OCI-LY7 (cell line): ENCODE data around the gene GIPC1. TPM values are rescaled to one million over a fixed set of nuclear protein-coding genes. Genes with fewer than 3 reads are reported as not detected.

ENCODE experiments used
- BruUV-seq: library from RNA; stranded (reverse); fragments of 400-500 nt; replicated peaks from 2 replicates; lab custom pipeline; 2021; lab: Mats Ljungman, UMichigan
- CTCF ChIA-PET: fragments of 300-600 bp; sonication (Branson Sonifier 250); formaldehyde crosslinking; loops from one replicate; lab custom pipeline; 2022; ENCODE audit warnings: antibody characterized with exemption; ENCODE audit not compliant: unreplicated experiment; lab: Charles Lee
- POLR2A ChIA-PET: fragments of 300-600 bp; sonication (Branson Sonifier 250); formaldehyde crosslinking; loops from one replicate; lab custom pipeline; 2022; ENCODE audit warnings: antibody characterized with exemption; lab: Charles Lee
- DNase-seq: peaks from one replicate; pipeline ENCODE4 v3.0.0-alpha.2; 2015; ENCODE audit warnings: low spot score
- H2AFZ ChIP-seq: fragments of 200-600 bp; sonication (generic), shearing (Covaris generic); 2 replicates; pipeline ENCODE4 v1.6.1; 2014; ENCODE audit warnings: mild to moderate bottlenecking, antibody characterized with exemption, low read length, moderate library complexity
- H3K27ac ChIP-seq: fragments of 200-600 bp; sonication (generic); 2 replicates; pipeline ENCODE4 v1.5.1; 2014; ENCODE audit warnings: mixed run types, low read depth, mild to moderate bottlenecking, moderate library complexity, low read length, inconsistent platforms; ENCODE audit not compliant: poor library complexity, severe bottlenecking
- H3K36me3 ChIP-seq: fragments of 200-600 bp; sonication (generic); 2 replicates; pipeline ENCODE4 v1.6.1; 2014; ENCODE audit warnings: mild to moderate bottlenecking, antibody characterized with exemption, low read length, moderate library complexity, mixed read lengths; ENCODE audit not compliant: insufficient read depth
- H3K4me1 ChIP-seq: fragments of 200-600 bp; sonication (generic); 2 replicates; pipeline ENCODE4 v1.5.1; 2014; ENCODE audit warnings: mild to moderate bottlenecking, low read length; ENCODE audit not compliant: insufficient read depth, poor library complexity, severe bottlenecking
- H3K4me2 ChIP-seq: fragments of 200-600 bp; sonication (generic); 2 replicates; pipeline ENCODE4 v1.6.1; 2014; ENCODE audit warnings: mild to moderate bottlenecking, low read length
- H3K4me3 ChIP-seq: fragments of 200-600 bp; sonication (generic); 2 replicates; pipeline ENCODE4 v1.5.1; 2014; ENCODE audit warnings: mild to moderate bottlenecking, low read depth, low read length; ENCODE audit not compliant: poor library complexity, severe bottlenecking
- H3K79me2 ChIP-seq: fragments of 200-600 bp; sonication (generic); 2 replicates; pipeline ENCODE4 v1.6.1; 2016; ENCODE audit warnings: low read depth, mild to moderate bottlenecking, low read length, moderate library complexity, mixed read lengths; ENCODE audit not compliant: insufficient read depth
- H3K9me2 ChIP-seq: fragments of 200-600 bp; sonication (generic); 2 replicates; pipeline ENCODE4 v1.6.1; 2016; ENCODE audit warnings: mild to moderate bottlenecking, low read length, mixed read lengths; ENCODE audit not compliant: insufficient read depth
- H3K9me3 ChIP-seq: fragments of 200-600 bp; sonication (generic); 2 replicates; pipeline ENCODE4 v1.6.1; 2014; ENCODE audit warnings: mild to moderate bottlenecking, mixed run types, low read length, mixed read lengths
- H4K20me1 ChIP-seq: fragments of 200-600 bp; sonication (generic); 2 replicates; pipeline ENCODE4 v1.6.1; 2014; ENCODE audit warnings: mild to moderate bottlenecking, antibody characterized with exemption, low read length, moderate library complexity, mixed read lengths; ENCODE audit not compliant: insufficient read depth
- CTCF ChIP-seq: fragments of 200-600 bp; sonication (generic); conservative IDR thresholded peaks from 2 replicates; pipeline ENCODE4 v1.5.1; 2014; ENCODE audit warnings: mild to moderate bottlenecking, antibody characterized with exemption, low read length, moderate library complexity, mixed read lengths
- EZH2phosphoT487 ChIP-seq: fragments of 200-600 bp; sonication (generic); IDR thresholded peaks from 2 replicates; pipeline ENCODE4 v1.6.1; 2018; ENCODE audit warnings: low read depth, borderline replicate concordance, mild to moderate bottlenecking, mixed run types, antibody characterized with exemption, low read length, moderate library complexity, mixed read lengths
- intact Hi-C: fragments of 100-400 bp; cut with micrococcal nuclease; formaldehyde crosslinking; loops from one replicate; pipeline ENCODE4 v1.10.0; 2022; ENCODE audit not compliant: unreplicated experiment
- total RNA-seq, 2 experiments: library from RNA; depleted of rRNA in 1 of 2; stranded (reverse); fragments of >200 nt in 1 of 2; shearing (Covaris generic) in 1 of 2; gene quantifications; 2 replicates each; pipeline ENCODE4 v1.2.3, GENCODE V29; 2014 to 2022

The GIPC1 gene
- total RNA-seq, 2 experiments from 2014 or later, result 18.5 to 38.3 TPM

- no peak for TF ChIP-seq CTCF
- no peak for TF ChIP-seq EZH2phosphoT487
- peak overlapping the region; percentile 77 for H3K4me2 ChIP-seq
- peak overlapping the region; percentile 60 for H3K27ac ChIP-seq
- BruUV-seq, result TSS peak; percentile 40
- H3K9me3 ChIP-seq, result no peaks in the 10 kb centered on the region
- POLR2A ChIA-PET, result no interaction called here
- peaks cover 56% of the 10 kb centered on the region for H3K4me1 ChIP-seq
- peaks cover 38% of the 10 kb centered on the region; the same call in 1 of the 2 replicates for H3K79me2 ChIP-seq
- no peaks in the 10 kb centered on the region for H3K9me2 ChIP-seq
- H4K20me1 ChIP-seq, result no peaks in the 10 kb centered on the region
- CTCF ChIA-PET, result no interaction called here
- DNase-seq, result no peak
- peaks cover 11% of the 10 kb centered on the region; the same call in 1 of the 2 replicates for H3K36me3 ChIP-seq
- intact Hi-C loops, result no loop called here
- no peak overlapping the region for H2AFZ ChIP-seq
- H3K4me3 ChIP-seq, result peak overlapping the region; percentile 90
Observed at GRCh38 chr19:14434543-14435319, 61.2 kb downstream of the GIPC1 start.

- intact Hi-C loops, result loop anchor here (1.0 to 2.0 kb wide), 2 partner anchors 15 to 39 kb away; partner anchors contain the start of gene DDX39A
- DNase-seq, result peak; percentile 59
- peaks cover 47% of the 10 kb centered on the region for H3K4me1 ChIP-seq
- TF ChIP-seq EZH2phosphoT487, result no peak
- peak; percentile 25 for TF ChIP-seq CTCF
- BruUV-seq, result no TSS peak
- CTCF ChIA-PET, result interaction anchor here (0.6 kb wide), 1 partner anchor 54 kb away, joined by 3 read pairs; no protein-coding TSS in a partner anchor
- H3K36me3 ChIP-seq, result peaks cover 11% of the 10 kb centered on the region; the same call in 1 of the 2 replicates
- H3K9me3 ChIP-seq, result no peaks in the 10 kb centered on the region
- H4K20me1 ChIP-seq, result no peaks in the 10 kb centered on the region
- no peaks in the 10 kb centered on the region for H3K9me2 ChIP-seq
- H3K27ac ChIP-seq, result peak overlapping the region; percentile 60
- POLR2A ChIA-PET, result no interaction called here
- peak overlapping the region; percentile 61; the same call in 1 of the 2 replicates for H2AFZ ChIP-seq
- peak overlapping the region; percentile 77 for H3K4me2 ChIP-seq
- H3K4me3 ChIP-seq, result peak overlapping the region; percentile 90
- H3K79me2 ChIP-seq, result peaks cover 31% of the 10 kb centered on the region; the same call in 1 of the 2 replicates
Observed at GRCh38 chr19:14433554-14434501, 62.1 kb downstream of the GIPC1 start.
